Esophagus muscularis mucosa (tissue), 4 donors: ENCODE data around the gene MMP17. TPM values are rescaled to one million over a fixed set of nuclear protein-coding genes. Genes with fewer than 3 reads are reported as not detected.

Experiments
- DNase-seq: peaks from one replicate; pipeline ENCODE4 v3.0.0-alpha.2; 2017; ENCODE audit errors: extremely low spot score
- H3K27ac ChIP-seq, 4 donors: fragments of 200-600 bp; sonication (generic); replicated peaks in 1 of 4; 1 replicate in 3 of 4; 2 replicates in 1 of 4; pipeline ENCODE4 v1.5.1; 2016 to 2019; ENCODE audit warnings: mild to moderate bottlenecking in 1 of 4
- H3K27me3 ChIP-seq, 4 donors: fragments of 200-600 bp; sonication (generic); one replicate each; pipeline versions ENCODE4 v1.5.1 to v1.6.0; 2016 to 2019
- H3K36me3 ChIP-seq, 4 donors: fragments of 200-600 bp; sonication (generic); one replicate each; pipeline ENCODE4 v1.5.1; 2016 to 2019
- H3K4me1 ChIP-seq, 4 donors: fragments of 200-600 bp; sonication (generic); one replicate each; pipeline ENCODE4 v1.5.1; 2016 to 2019
- H3K4me3 ChIP-seq, 4 donors: fragments of 200-600 bp; sonication (generic); 1 replicate in 2 of 4; 2 replicates in 2 of 4; pipeline ENCODE4 v1.5.1; 2016 to 2019; ENCODE audit warnings: mild to moderate bottlenecking in 4 of 4, moderate library complexity in 1 of 4
- H3K9me3 ChIP-seq, 4 donors: fragments of 200-600 bp; sonication (generic); 1 replicate in 3 of 4; 2 replicates in 1 of 4; pipeline ENCODE4 v1.5.1; 2016 to 2019
- EP300 ChIP-seq: sonication (generic); formaldehyde crosslinking; IDR thresholded peaks from one replicate; pipeline ENCODE4 v1.6.1; 2017; ENCODE audit warnings: antibody characterized with exemption
- POLR2A ChIP-seq: fragments of 450-650 bp; IDR thresholded peaks from one replicate; pipeline ENCODE4 v1.6.1; 2017; ENCODE audit warnings: antibody characterized with exemption, moderate library complexity, mild to moderate bottlenecking, low read depth
- POLR2AphosphoS5 ChIP-seq, 2 donors: sonication (generic); formaldehyde crosslinking; IDR thresholded peaks; one replicate each; pipeline ENCODE4 v1.6.1; 2017; ENCODE audit warnings: antibody characterized with exemption in 2 of 2
- WGBS: methylation state at CpG from one replicate; pipeline ENCODE4 v1.1.5; 2018; 5-methylcytosine and 5-hydroxymethylcytosine counted together
- intact Hi-C: fragments of 100-400 bp; cut with DNase I; formaldehyde crosslinking; loops from one replicate; pipeline ENCODE4 v1.15.1; 2023
- small RNA-seq, 3 donors: library from RNA; depleted of rRNA; stranded (forward); fragments of <200 nt; gene quantifications; one replicate each; pipeline ENCODE3, GENCODE V24; 2016
- total RNA-seq, 4 donors: library from RNA; depleted of rRNA; stranded (reverse); fragments of >200 nt; gene quantifications; one replicate each; pipeline versions ENCODE4 v1.1.0 to v1.2.1, GENCODE V29; 2016
- TF ChIP-seq, protein P1 (sequence below), 3 experiments: fragments of 200-600 bp in 2 of 3; fragments of 450-650 bp in 1 of 3; sonication (generic) in 2 of 3; IDR thresholded peaks; one replicate each; pipeline ENCODE4 v1.5.1; 2017 to 2019; ENCODE audit warnings: antibody characterized with exemption in 3 of 3, mild to moderate bottlenecking in 2 of 3, moderate library complexity in 1 of 3

The MMP17 gene
- total RNA-seq, 4 donors from 2014 or later, result 2.5 to 5.8 (median 5.1) TPM

GRCh38 chr12:131897875-131898274 lies 69.7 kb downstream of the MMP17 start:
- intact Hi-C loops, result loop anchor here (2.0 to 5.0 kb wide), 2 partner anchors 31 to 49 kb away; partner anchors contain the start of genes EP400 and PUS1
- H3K4me3 ChIP-seq, result no peak overlapping the region
- no peak for DNase-seq
- TF ChIP-seq POLR2A (no peak), POLR2AphosphoS5 (IDR thresholded peaks at IDR 0.05) (no peak), EP300 (no peak)
- TF ChIP-seq, protein P1, sequence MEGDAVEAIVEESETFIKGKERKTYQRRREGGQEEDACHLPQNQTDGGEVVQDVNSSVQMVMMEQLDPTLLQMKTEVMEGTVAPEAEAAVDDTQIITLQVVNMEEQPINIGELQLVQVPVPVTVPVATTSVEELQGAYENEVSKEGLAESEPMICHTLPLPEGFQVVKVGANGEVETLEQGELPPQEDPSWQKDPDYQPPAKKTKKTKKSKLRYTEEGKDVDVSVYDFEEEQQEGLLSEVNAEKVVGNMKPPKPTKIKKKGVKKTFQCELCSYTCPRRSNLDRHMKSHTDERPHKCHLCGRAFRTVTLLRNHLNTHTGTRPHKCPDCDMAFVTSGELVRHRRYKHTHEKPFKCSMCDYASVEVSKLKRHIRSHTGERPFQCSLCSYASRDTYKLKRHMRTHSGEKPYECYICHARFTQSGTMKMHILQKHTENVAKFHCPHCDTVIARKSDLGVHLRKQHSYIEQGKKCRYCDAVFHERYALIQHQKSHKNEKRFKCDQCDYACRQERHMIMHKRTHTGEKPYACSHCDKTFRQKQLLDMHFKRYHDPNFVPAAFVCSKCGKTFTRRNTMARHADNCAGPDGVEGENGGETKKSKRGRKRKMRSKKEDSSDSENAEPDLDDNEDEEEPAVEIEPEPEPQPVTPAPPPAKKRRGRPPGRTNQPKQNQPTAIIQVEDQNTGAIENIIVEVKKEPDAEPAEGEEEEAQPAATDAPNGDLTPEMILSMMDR (IDR thresholded peaks at IDR 0.05), result no peak
- 85% methylated on average over 8 of the region's 9 CpGs for WGBS
- H3K36me3 ChIP-seq, result peaks cover 0 to 32% (median 17%) of the 10 kb centered on the region in 4 donors
- peak overlapping the region in 3 of 4 donors; percentile 96 to 99 (median 99) for H3K27ac ChIP-seq
- H3K9me3 ChIP-seq, result no peaks in the 10 kb centered on the region
- H3K4me1 ChIP-seq, result peaks cover 55 to 84% (median 76%) of the 10 kb centered on the region in 4 donors
- no peaks in the 10 kb centered on the region for H3K27me3 ChIP-seq

DNA sequence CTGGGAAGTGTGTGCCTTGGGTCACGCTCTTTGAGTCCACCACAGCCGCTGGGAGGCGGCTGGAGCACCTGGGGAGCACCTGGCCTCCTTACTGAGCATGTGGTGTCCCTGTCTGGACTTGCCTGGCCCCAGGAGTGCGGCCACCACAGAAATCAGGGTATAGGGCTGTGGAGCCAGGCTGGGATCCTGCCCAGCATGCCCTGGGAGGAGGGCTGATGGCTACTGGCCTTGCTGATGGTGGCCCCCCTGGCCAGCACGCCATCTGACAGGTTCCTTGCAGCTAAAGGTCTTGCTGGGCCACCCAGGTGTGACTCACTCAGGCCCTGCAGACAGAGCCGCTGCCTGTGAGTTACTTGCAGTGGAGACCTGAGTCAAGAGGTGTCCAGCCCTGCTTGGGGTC lies 72.2 kb downstream of the MMP17 start:
- intact Hi-C loops, result no loop called here
- Histone ChIP-seq H3K9me3 (no peaks in the 10 kb centered on the region), H3K4me1 (peaks cover 78 to 97% (median 96%) of the 10 kb centered on the region in 4 donors), H3K36me3 (peaks cover 0 to 46% (median 25%) of the 10 kb centered on the region in 4 donors), H3K4me3 (no peak overlapping the region), H3K27ac (no peak overlapping the region), H3K27me3 (no peaks in the 10 kb centered on the region)
- TF ChIP-seq EP300, result no peak
- no peak for TF ChIP-seq POLR2A
- no peak for TF ChIP-seq POLR2AphosphoS5 (IDR thresholded peaks at IDR 0.05)
- TF ChIP-seq, protein P1 (IDR thresholded peaks at IDR 0.05), result no peak
- DNase-seq, result no peak
- whole genome bisulfite sequencing, result 78% methylated on average over 4 of the region's 6 CpGs

Small RNAs within 50 kb of the gene (small RNA-seq; reads per million reads assigned to genes)
- gene RNA5SP378, result 0 reads per million in 3 donors
- gene RNU6-1017P, result 0 reads per million in 3 donors

Other genes starting within 250 kb of the MMP17 start
- gene SFSWAP, start 117.3 kb upstream of the MMP17 start, total RNA-seq, result 10 to 100 TPM; 21.7 to 28.2 (median 25.0) TPM
- 10 to 100 TPM; 18.4 to 37.5 (median 26.9) TPM for gene ULK1, start 66.2 kb downstream of the MMP17 start, total RNA-seq
- gene PUS1, start 100.9 kb downstream of the MMP17 start, total RNA-seq, result 10 to 100 TPM; 14.7 to 23.3 (median 19.5) TPM
- gene EP400, start 121.5 kb downstream of the MMP17 start, total RNA-seq, result 10 to 100 TPM; 16.9 to 31.1 (median 22.4) TPM